HL-60 (cell line): ENCODE measurements around the gene ZNF512.

Experiments used
- GABPA ChIP-seq: IDR thresholded peaks from 2 replicates; pipeline ENCODE4 v1.6.1; 2012; ENCODE audit warnings: low read depth
- POLR2AphosphoS5 ChIP-seq: IDR thresholded peaks from 2 replicates; pipeline ENCODE4 v1.6.1; 2012; ENCODE audit warnings: low read depth
- SPI1 ChIP-seq: IDR thresholded peaks from 2 replicates; pipeline ENCODE4 v1.6.1; 2012; ENCODE audit warnings: low read depth, mild to moderate bottlenecking, borderline replicate concordance
- TF ChIP-seq, protein P1 (sequence below): IDR thresholded peaks from one replicate; pipeline ENCODE4 v1.5.1; 2011; ENCODE audit warnings: low read length, control low read depth, inconsistent platforms; ENCODE audit not compliant: insufficient read depth
- TF ChIP-seq, protein P2 (sequence below): IDR thresholded peaks from 2 replicates; pipeline ENCODE4 v1.6.1; 2012; ENCODE audit warnings: low read depth; ENCODE audit not compliant: insufficient replicate concordance

DNA sequence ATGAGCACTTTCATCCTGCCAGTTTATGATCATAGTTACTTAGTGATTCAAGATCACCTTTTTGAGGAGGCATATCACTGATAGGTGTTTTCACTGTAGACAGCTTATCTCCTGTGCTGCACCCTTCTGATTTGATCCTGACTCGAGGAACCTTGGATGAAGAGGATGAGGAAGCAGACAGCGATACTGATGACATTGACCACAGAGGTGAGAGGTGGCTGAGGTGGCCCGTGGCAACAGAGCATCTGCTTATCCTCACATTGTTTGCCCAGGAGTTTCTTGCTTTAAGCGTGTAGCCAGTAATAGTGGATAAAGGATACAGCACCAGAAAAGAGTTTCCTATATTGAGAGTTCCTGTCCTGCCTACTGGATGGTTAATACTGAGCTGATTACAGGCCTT is 64.9 kb downstream of the ZNF512 start:
- TF ChIP-seq, protein P1, sequence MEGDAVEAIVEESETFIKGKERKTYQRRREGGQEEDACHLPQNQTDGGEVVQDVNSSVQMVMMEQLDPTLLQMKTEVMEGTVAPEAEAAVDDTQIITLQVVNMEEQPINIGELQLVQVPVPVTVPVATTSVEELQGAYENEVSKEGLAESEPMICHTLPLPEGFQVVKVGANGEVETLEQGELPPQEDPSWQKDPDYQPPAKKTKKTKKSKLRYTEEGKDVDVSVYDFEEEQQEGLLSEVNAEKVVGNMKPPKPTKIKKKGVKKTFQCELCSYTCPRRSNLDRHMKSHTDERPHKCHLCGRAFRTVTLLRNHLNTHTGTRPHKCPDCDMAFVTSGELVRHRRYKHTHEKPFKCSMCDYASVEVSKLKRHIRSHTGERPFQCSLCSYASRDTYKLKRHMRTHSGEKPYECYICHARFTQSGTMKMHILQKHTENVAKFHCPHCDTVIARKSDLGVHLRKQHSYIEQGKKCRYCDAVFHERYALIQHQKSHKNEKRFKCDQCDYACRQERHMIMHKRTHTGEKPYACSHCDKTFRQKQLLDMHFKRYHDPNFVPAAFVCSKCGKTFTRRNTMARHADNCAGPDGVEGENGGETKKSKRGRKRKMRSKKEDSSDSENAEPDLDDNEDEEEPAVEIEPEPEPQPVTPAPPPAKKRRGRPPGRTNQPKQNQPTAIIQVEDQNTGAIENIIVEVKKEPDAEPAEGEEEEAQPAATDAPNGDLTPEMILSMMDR = no peak
- TF ChIP-seq POLR2AphosphoS5 = no peak
- TF ChIP-seq, protein P2, sequence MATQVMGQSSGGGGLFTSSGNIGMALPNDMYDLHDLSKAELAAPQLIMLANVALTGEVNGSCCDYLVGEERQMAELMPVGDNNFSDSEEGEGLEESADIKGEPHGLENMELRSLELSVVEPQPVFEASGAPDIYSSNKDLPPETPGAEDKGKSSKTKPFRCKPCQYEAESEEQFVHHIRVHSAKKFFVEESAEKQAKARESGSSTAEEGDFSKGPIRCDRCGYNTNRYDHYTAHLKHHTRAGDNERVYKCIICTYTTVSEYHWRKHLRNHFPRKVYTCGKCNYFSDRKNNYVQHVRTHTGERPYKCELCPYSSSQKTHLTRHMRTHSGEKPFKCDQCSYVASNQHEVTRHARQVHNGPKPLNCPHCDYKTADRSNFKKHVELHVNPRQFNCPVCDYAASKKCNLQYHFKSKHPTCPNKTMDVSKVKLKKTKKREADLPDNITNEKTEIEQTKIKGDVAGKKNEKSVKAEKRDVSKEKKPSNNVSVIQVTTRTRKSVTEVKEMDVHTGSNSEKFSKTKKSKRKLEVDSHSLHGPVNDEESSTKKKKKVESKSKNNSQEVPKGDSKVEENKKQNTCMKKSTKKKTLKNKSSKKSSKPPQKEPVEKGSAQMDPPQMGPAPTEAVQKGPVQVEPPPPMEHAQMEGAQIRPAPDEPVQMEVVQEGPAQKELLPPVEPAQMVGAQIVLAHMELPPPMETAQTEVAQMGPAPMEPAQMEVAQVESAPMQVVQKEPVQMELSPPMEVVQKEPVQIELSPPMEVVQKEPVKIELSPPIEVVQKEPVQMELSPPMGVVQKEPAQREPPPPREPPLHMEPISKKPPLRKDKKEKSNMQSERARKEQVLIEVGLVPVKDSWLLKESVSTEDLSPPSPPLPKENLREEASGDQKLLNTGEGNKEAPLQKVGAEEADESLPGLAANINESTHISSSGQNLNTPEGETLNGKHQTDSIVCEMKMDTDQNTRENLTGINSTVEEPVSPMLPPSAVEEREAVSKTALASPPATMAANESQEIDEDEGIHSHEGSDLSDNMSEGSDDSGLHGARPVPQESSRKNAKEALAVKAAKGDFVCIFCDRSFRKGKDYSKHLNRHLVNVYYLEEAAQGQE = no peak
- TF ChIP-seq GABPA = no peak
- TF ChIP-seq SPI1 = no peak
